Measurements from ENCODE around the gene SHISAL2A. TPM values are rescaled to one million over a fixed set of nuclear protein-coding genes. Genes with fewer than 3 reads are reported as not detected.

The SHISAL2A gene
- total and polyA plus RNA-seq, 2 donors (not counting 3 experiments of a cell fraction or from before 2014, with no cell fraction given) = not detected

GRCh38 chr1:52681136-52681535, 48.2 kb downstream of the SHISAL2A start:
- Histone ChIP-seq H3K9me3 (replicated peaks; ENCODE audit: control insufficient read depth, insufficient read depth, low read length) (no peaks in the 10 kb centered on the region), H3K9me1 (replicated peaks; ENCODE audit: control insufficient read depth, extremely low read depth, insufficient read depth, low read length) (no peaks in the 10 kb centered on the region), H3K27me3 (ENCODE audit: control insufficient read depth in 2 of 2, insufficient read depth in 2 of 2, low read length in 2 of 2) (no peaks in the 10 kb centered on the region), H3K27ac (ENCODE audit: insufficient read depth, low read depth, low read length) (no peak overlapping the region), H3K4me2 (ENCODE audit: insufficient read depth, low read length) (no peak overlapping the region), H3K4me3 (replicated peaks in 1 of 3; ENCODE audit: insufficient read depth in 1 of 3, low read depth in 1 of 3, low read length in 3 of 3) (no peak overlapping the region), H4K20me1 (replicated peaks; ENCODE audit: control insufficient read depth, extremely low read depth, insufficient read depth, low read length) (no peaks in the 10 kb centered on the region), H3K9ac (replicated peaks; ENCODE audit: extremely low read depth, insufficient read depth, low read length) (no peak overlapping the region), H3K4me1 (ENCODE audit: control insufficient read depth, extremely low read depth, insufficient read depth, low read length) (no peaks in the 10 kb centered on the region), H2AFZ (ENCODE audit: low read depth, low read length) (no peak overlapping the region), H3K79me2 (ENCODE audit: control insufficient read depth, insufficient read depth, low read length) (no peaks in the 10 kb centered on the region), H3K36me3 (ENCODE audit: control insufficient read depth in 2 of 2, extremely low read depth in 1 of 2, insufficient read depth in 2 of 2, low read length in 2 of 2) (no peaks in the 10 kb centered on the region)
- FAIRE-seq = no peak
- DNase-seq (ENCODE audit: low read depth, low spot score) = no peak
- no TSS peak for BruUV-seq (replicated peaks)
- POLR2A ChIA-PET = interaction anchor here (0.6 to 0.7 kb wide), 2 partner anchors 111 to 209 kb away, joined by 3 read pairs; no protein-coding TSS in a partner anchor
- CTCF ChIA-PET = interaction anchor here (1.2 kb wide), 1 partner anchor 12 kb away, joined by 3 read pairs; no protein-coding TSS in a partner anchor
- dilution Hi-C loops (cut with MboI; ENCODE audit: extremely low pct_ligation_motif_present, low sequenced_read_pairs) = no loop called here
- TF ChIP-seq CTCF (IDR thresholded peaks at IDR 0.05; ENCODE audit: extremely low read depth in 1 of 2, insufficient read depth in 1 of 2, low read depth in 1 of 2, low read length in 2 of 2) (no peak), GATA2 (IDR thresholded peaks at IDR 0.05; ENCODE audit: insufficient read depth, insufficient read length, low read depth, low read length) (no peak), JUN (IDR thresholded peaks at IDR 0.05; ENCODE audit: borderline replicate concordance, insufficient read depth, insufficient read length, low read depth) (no peak), EZH2 (IDR thresholded peaks at IDR 0.05; ENCODE audit: borderline replicate concordance, low read depth, low read length, severe bottlenecking) (no peak), MYC (IDR thresholded peaks at IDR 0.05; ENCODE audit: low read depth, low read length) (no peak), POLR2A (IDR thresholded peaks at IDR 0.05; ENCODE audit: low read depth, low read length) (no peak), POLR2AphosphoS5 (IDR thresholded peaks at IDR 0.05; ENCODE audit: insufficient read depth, low read depth, low read length) (no peak), MAX (IDR thresholded peaks at IDR 0.05; ENCODE audit: insufficient read depth, insufficient read length) (no peak), FOS (IDR thresholded peaks at IDR 0.05; ENCODE audit: borderline replicate concordance, insufficient read depth, low read length) (no peak)
- intact Hi-C loops (cut with micrococcal nuclease) = no loop called here

Measured in endothelial cell of umbilical vein (primary cell).